ENCODE measurements around the gene PCGF5. TPM values are rescaled to one million over a fixed set of nuclear protein-coding genes. Genes with fewer than 3 reads are reported as not detected.

The PCGF5 gene
- total and polyA plus RNA-seq, 2 of the 8 experiments (the other 6 are each of a cell fraction or from before 2014, with no cell fraction given): 5.8 to 8.4 TPM

GRCh38 chr10:91191584-91191919, 28.9 kb upstream of the PCGF5 start (continued):
- TF ChIP-seq CTCF (IDR thresholded peaks at IDR 0.05; ENCODE audit: control extremely low read depth in 1 of 3, insufficient read depth in 1 of 3, low read depth in 1 of 3, low read length in 3 of 3): no peak
